Spleen (tissue), 11 donors: ENCODE data around the gene PIK3R3. TPM values are rescaled to one million over a fixed set of nuclear protein-coding genes. Genes with fewer than 3 reads are reported as not detected.

Experiments
- DNase-seq: peaks from one replicate; pipeline ENCODE4 v3.0.0-alpha.2; 2020
- H3K27ac ChIP-seq, 8 donors: fragments of 200-600 bp; sonication (generic) in 7 of 8; 1 replicate in 4 of 8; 2 replicates in 4 of 8; pipeline versions ENCODE4 v1.5.0 to v1.8.0; 2016 to 2021; ENCODE audit warnings: inconsistent platforms in 4 of 8, mild to moderate bottlenecking in 4 of 8, moderate library complexity in 1 of 8
- H3K27me3 ChIP-seq, 7 donors: fragments of 200-600 bp; sonication (generic) in 6 of 7; replicated peaks in 1 of 7; 1 replicate in 4 of 7; 2 replicates in 3 of 7; pipeline versions ENCODE4 v1.5.0 to v1.8.0; 2016 to 2021; ENCODE audit warnings: inconsistent platforms in 3 of 7, mild to moderate bottlenecking in 1 of 7
- H3K36me3 ChIP-seq, 6 donors: fragments of 200-600 bp; sonication (generic) in 5 of 6; 1 replicate in 4 of 6; 2 replicates in 2 of 6; pipeline versions ENCODE4 v1.5.0 to v1.8.0; 2016 to 2021; ENCODE audit warnings: inconsistent platforms in 2 of 6
- H3K4me1 ChIP-seq, 6 donors: fragments of 200-600 bp; sonication (generic) in 5 of 6; 1 replicate in 3 of 6; 2 replicates in 3 of 6; pipeline versions ENCODE4 v1.5.0 to v1.8.0; 2016 to 2021; ENCODE audit warnings: inconsistent platforms in 3 of 6
- H3K4me3 ChIP-seq, 8 donors: fragments of 200-600 bp; sonication (generic) in 7 of 8; 1 replicate in 4 of 8; 2 replicates in 4 of 8; pipeline versions ENCODE4 v1.5.0 to v1.8.0; 2016 to 2021; ENCODE audit warnings: inconsistent platforms in 4 of 8, mild to moderate bottlenecking in 4 of 8, moderate library complexity in 2 of 8
- H3K9me3 ChIP-seq, 8 donors: fragments of 200-600 bp; sonication (generic) in 7 of 8; 1 replicate in 4 of 8; 2 replicates in 4 of 8; pipeline versions ENCODE4 v1.5.0 to v1.8.0; 2016 to 2021; ENCODE audit warnings: inconsistent platforms in 4 of 8
- POLR2A ChIP-seq, 3 donors: fragments of 450-650 bp; IDR thresholded peaks; one replicate each; pipeline ENCODE4 v1.5.1; 2017; ENCODE audit warnings: antibody characterized with exemption in 3 of 3, mild to moderate bottlenecking in 1 of 3
- POLR2AphosphoS5 ChIP-seq, 3 donors: sonication (generic); formaldehyde crosslinking; IDR thresholded peaks; one replicate each; pipeline ENCODE4 v1.5.1; 2017; ENCODE audit warnings: antibody characterized with exemption in 3 of 3
- WGBS, 5 donors: extraction: QIAGEN DNeasy Blood & Tissue Kit in 3 of 5; methylation state at CpG; one replicate each; pipeline versions ENCODE4 v1.1.5 to v1.1.7; 2013 to 2018; 5-methylcytosine and 5-hydroxymethylcytosine counted together
- intact Hi-C: fragments of 100-400 bp; cut with DNase I; formaldehyde crosslinking; loops from one replicate; pipeline ENCODE4 v1.15.0; 2023; ENCODE audit warnings: low total_unique reads
- polyA plus RNA-seq, 3 donors: library from polyadenylated mRNA; stranded (reverse); fragments of 200-250 nt; gene quantifications; one replicate each; pipeline ENCODE4 v1.2.1, GENCODE V29; 2013
- total RNA-seq, 7 donors: library from RNA; depleted of rRNA in 3 of 7; stranded (reverse); fragments of >200 nt in 3 of 7; fragmentation: NEBNext Ultra II Directional in 4 of 7; extraction: Animal tissue kit (Norgen Biotek cat#: 25700) in 4 of 7; gene quantifications; one replicate each; pipeline versions ENCODE4 v1.1.0 to v1.2.1, GENCODE V29; 2016 to 2021
- TF ChIP-seq, protein P1 (sequence below), 11 experiments: fragments of 200-600 bp in 7 of 11; fragments of 450-650 bp in 4 of 11; sonication (generic) in 4 of 11; IDR thresholded peaks in 8 of 11; conservative IDR thresholded peaks in 3 of 11; 1 replicate in 7 of 11; 2 replicates in 4 of 11; pipeline versions ENCODE4 v1.4.0 to v1.8.0; 2016 to 2021; ENCODE audit warnings: antibody characterized with exemption in 11 of 11, inconsistent platforms in 4 of 11, mild to moderate bottlenecking in 1 of 11
- donor health status: healthy with polysubstance abuse.
- donor health status: DM: no; HTN: no; CAD: no; lungs with moderate emphysema.
- donor health status: DM: no; HTN: no; CAD: no.
- donor health status: Bipolar disorder and iron deficiency.
- donor health status: healthy.
- donor health status: DM: no; HTN: no; CAD: no.
- donor health status: DM: yes; HTN: yes; CAD: no.

Gene PIK3R3
- total and polyA plus RNA-seq, 10 donors: 3.1 to 45.9 (median 23.9) TPM

DNA sequence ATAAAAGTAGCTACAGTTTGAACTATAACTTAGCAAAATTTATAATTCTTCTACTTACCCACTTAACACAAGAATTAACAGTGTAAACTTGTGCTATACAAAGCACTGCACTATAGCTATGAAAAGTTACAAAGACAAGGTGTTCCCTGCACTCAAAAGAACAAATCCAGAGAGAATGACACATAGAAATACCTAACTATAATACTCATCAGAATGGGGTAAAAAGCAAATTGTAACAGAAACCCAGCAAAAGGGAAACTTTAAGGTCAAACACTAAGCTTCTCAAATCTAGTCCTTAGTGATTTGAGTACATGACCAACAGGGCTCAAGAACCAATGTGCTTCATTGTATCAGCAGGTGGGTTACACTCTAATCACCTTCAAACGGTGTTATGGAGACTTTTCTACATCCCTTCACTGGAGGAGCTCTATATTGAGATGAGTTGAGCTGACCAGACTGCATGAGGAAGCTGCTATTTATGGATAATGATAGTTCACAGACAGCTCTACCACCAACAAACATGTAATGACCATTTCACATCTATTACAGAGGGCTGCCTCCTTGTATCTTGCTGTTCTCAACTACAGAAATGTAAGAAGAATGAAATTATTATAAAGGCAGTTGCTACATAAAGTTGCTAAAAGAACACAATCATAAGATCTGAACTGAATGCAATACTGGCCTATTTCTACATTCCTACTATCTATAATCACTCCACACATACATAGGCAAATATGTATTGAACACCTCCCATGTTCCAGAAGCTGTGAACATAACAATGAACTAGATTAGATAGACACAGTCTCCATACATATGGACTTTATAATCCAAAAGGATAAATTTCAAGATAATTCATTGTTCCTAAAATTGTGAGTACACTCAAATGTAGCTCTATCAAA is 47.6 kb downstream of the PIK3R3 start:
- Histone ChIP-seq H3K4me3 (no peak overlapping the region), H3K27me3 (no peaks in the 10 kb centered on the region), H3K9me3 (peaks cover 0 to 3% (median 0%) of the 10 kb centered on the region in 8 donors), H3K36me3 (no peaks in the 10 kb centered on the region), H3K27ac (no peak overlapping the region), H3K4me1 (peaks cover 0 to 23% (median 6%) of the 10 kb centered on the region in 6 donors)
- WGBS, 5 donors: 71 to 97% (median 78%) methylated on average over 1 of the region's 1 CpG
- TF ChIP-seq POLR2AphosphoS5 (IDR thresholded peaks at IDR 0.05) (no peak), POLR2A (IDR thresholded peaks at IDR 0.05) (no peak)
- TF ChIP-seq, protein P1, sequence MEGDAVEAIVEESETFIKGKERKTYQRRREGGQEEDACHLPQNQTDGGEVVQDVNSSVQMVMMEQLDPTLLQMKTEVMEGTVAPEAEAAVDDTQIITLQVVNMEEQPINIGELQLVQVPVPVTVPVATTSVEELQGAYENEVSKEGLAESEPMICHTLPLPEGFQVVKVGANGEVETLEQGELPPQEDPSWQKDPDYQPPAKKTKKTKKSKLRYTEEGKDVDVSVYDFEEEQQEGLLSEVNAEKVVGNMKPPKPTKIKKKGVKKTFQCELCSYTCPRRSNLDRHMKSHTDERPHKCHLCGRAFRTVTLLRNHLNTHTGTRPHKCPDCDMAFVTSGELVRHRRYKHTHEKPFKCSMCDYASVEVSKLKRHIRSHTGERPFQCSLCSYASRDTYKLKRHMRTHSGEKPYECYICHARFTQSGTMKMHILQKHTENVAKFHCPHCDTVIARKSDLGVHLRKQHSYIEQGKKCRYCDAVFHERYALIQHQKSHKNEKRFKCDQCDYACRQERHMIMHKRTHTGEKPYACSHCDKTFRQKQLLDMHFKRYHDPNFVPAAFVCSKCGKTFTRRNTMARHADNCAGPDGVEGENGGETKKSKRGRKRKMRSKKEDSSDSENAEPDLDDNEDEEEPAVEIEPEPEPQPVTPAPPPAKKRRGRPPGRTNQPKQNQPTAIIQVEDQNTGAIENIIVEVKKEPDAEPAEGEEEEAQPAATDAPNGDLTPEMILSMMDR (IDR thresholded peaks at IDR 0.05 in 8 of 11, conservative IDR thresholded peaks at IDR 0.05 in 3 of 11): no peak
- DNase-seq: no peak
- intact Hi-C loops: no loop called here

GRCh38 chr1:46083579-46083978 is 48.9 kb downstream of the PIK3R3 start:
- H3K27ac ChIP-seq: no peak overlapping the region
- H3K4me1 ChIP-seq: peaks cover 0 to 18% (median 6%) of the 10 kb centered on the region in 6 donors
- no peaks in the 10 kb centered on the region for H3K36me3 ChIP-seq
- H3K27me3 ChIP-seq: no peaks in the 10 kb centered on the region
- no peak overlapping the region for H3K4me3 ChIP-seq
- TF ChIP-seq POLR2A (IDR thresholded peaks at IDR 0.05): no peak
- no peak for TF ChIP-seq POLR2AphosphoS5 (IDR thresholded peaks at IDR 0.05)
- TF ChIP-seq, protein P1 (IDR thresholded peaks at IDR 0.05 in 8 of 11, conservative IDR thresholded peaks at IDR 0.05 in 3 of 11): no peak
- intact Hi-C loops: no loop called here
- peaks cover 0 to 3% (median 0%) of the 10 kb centered on the region in 8 donors for H3K9me3 ChIP-seq
- no peak for DNase-seq

DNA sequence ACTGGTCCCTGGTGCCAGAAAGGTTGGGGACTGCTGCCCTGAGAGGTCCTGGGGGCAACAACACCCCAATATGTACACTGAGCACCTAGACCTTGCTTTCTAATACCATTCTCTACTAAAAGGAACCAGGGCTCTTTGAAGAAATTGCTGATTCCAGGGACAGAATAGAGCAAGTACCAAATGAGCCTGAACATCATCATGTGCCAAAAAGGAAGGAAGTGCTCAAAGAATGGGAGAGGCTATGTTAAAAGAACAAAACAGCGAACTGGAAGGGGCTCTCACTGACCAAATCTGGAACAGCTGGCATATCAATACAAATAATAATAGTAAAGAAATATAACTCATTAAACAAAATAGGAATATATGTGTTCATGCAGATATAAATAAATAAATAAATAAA is 50.8 kb downstream of the PIK3R3 start:
- peaks cover 0 to 29% (median 13%) of the 10 kb centered on the region in 6 donors for H3K4me1 ChIP-seq
- TF ChIP-seq POLR2AphosphoS5 (IDR thresholded peaks at IDR 0.05) (no peak), POLR2A (IDR thresholded peaks at IDR 0.05) (no peak)
- TF ChIP-seq, protein P1 (IDR thresholded peaks at IDR 0.05 in 8 of 11, conservative IDR thresholded peaks at IDR 0.05 in 3 of 11): no peak
- intact Hi-C loops: no loop called here
- no peaks in the 10 kb centered on the region for H3K27me3 ChIP-seq
- H3K4me3 ChIP-seq: no peak overlapping the region
- H3K27ac ChIP-seq: peak overlapping the region in 6 of 8 donors; percentile 22 to 70 (median 54)
- no peaks in the 10 kb centered on the region for H3K36me3 ChIP-seq
- peaks cover 0 to 3% (median 0%) of the 10 kb centered on the region in 8 donors for H3K9me3 ChIP-seq
- no peak for DNase-seq
- 30 to 53% (median 36%) methylated on average over 1 of the region's 1 CpG for WGBS, 5 donors

DNA sequence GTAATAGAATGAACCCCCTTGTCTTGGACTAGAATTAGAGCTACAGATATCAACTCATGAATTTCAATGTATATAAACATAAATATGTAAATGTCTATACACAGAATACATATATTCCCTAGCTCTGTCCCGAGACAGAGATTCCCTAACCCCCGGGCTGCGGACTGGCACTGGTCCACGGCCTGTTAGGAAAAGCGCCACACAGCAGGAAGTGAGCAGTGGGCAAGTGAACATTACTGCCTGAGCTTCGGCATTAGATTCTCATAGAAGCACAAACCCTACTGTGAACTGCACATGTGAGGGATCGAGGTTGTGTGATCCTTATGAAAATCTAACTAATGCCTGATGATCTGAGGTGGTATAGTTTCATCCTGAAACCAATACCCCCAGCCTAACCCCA is 51.2 kb downstream of the PIK3R3 start:
- 74 to 83% (median 79%) methylated on average over 7 of the region's 7 CpGs for WGBS, 5 donors
- Histone ChIP-seq H3K36me3 (no peaks in the 10 kb centered on the region), H3K4me3 (no peak overlapping the region), H3K27ac (peak overlapping the region in 6 of 8 donors; percentile 22 to 70 (median 54)), H3K9me3 (peaks cover 0 to 3% (median 0%) of the 10 kb centered on the region in 8 donors), H3K27me3 (no peaks in the 10 kb centered on the region), H3K4me1 (peaks cover 0 to 32% (median 13%) of the 10 kb centered on the region in 6 donors)
- TF ChIP-seq POLR2A (IDR thresholded peaks at IDR 0.05): no peak
- TF ChIP-seq POLR2AphosphoS5 (IDR thresholded peaks at IDR 0.05): peak in 1 of 3 donors; percentile 29
- DNase-seq: no peak
- intact Hi-C loops: no loop called here
